Measurements from ENCODE around the gene DGKE.
A peak's percentile ranks its signal among the peaks of the same experiment; 100 is the strongest.

The DGKE gene

DNA sequence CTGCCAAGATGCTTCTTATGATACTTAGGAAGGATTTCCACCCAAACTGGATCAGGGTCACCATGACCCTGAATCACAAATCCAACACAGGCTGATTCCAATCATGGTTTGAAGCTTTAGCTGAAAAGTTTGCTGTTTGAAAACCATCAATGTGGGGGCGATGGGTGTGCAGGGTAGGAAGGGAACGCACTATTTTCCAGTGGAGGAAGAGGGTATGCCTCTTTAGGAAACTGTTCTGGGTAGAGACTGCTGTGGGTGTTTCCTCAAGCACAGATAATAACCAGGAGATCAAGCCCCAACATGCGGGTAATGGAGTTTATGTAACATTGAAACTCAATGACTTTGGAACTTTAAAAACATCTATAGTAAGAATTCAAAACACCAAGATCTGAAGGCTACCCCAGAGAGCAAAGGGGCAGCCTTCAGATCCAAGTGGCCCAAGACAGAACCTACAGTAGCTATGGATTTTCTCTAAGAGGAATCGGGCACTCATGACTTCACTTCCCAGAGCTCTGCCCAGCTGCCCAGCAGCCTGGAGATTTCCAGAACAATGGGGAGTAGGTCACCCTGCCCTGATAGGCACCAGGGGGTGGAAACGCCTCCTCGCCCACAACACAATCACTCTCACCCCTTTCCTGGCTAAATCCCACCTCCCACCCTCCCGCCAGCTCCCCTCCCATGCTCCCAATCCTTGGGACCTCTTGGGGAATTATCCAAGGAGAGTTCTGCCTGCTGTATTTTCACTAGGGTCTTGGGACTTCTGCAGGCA, 57.1 kb downstream of the DGKE start:
- TF ChIP-seq, protein P1, sequence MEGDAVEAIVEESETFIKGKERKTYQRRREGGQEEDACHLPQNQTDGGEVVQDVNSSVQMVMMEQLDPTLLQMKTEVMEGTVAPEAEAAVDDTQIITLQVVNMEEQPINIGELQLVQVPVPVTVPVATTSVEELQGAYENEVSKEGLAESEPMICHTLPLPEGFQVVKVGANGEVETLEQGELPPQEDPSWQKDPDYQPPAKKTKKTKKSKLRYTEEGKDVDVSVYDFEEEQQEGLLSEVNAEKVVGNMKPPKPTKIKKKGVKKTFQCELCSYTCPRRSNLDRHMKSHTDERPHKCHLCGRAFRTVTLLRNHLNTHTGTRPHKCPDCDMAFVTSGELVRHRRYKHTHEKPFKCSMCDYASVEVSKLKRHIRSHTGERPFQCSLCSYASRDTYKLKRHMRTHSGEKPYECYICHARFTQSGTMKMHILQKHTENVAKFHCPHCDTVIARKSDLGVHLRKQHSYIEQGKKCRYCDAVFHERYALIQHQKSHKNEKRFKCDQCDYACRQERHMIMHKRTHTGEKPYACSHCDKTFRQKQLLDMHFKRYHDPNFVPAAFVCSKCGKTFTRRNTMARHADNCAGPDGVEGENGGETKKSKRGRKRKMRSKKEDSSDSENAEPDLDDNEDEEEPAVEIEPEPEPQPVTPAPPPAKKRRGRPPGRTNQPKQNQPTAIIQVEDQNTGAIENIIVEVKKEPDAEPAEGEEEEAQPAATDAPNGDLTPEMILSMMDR (conservative IDR thresholded peaks at IDR 0.05; ENCODE audit: low read depth, low read length): no peak
- H3K4me3 ChIP-seq (ENCODE audit: low read depth, low read length): no peak overlapping the region
- DNase-seq (ENCODE audit: low read depth): no peak

DNA sequence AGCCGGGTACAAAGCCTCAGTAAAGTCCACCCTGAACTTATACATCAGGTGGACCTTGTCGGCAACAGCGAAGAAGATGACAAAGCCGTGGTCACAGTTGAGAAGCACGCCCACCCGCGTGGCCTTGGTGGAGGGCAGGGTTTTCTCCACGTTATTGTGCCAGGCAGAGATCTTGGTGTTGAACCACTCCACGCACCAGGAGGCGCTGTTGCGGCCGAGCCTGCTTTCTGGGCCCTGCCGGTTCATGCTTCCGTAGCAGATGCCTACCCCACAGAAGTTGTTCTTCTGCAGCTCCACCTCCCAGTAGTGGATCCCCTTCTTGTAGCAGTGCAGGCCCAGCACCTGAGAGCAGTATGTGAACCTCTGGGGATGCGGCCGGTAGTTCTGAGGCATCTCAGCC, 57.8 kb downstream of the DGKE start:
- no peak for DNase-seq (ENCODE audit: low read depth)
- TF ChIP-seq, protein P1 (conservative IDR thresholded peaks at IDR 0.05; ENCODE audit: low read depth, low read length): peak; percentile 56

DNA sequence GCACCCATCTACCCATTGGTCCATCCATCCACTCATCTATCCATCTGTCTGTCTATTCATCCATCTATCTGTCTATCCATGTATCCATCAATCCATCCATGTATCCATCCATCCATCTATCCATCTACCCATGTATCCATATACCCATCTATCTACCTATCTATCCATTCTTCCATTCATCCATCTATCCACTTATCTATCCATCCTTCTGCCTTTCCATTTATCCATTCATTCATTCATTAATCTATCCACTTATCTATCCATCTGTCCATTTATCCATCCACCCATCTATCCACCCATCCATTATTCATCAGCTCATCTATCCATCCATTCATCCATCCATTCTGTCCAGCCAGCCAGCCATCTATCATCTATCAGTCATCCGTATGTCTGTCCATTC, 58.4 kb downstream of the DGKE start:
- no peak overlapping the region for H3K4me3 ChIP-seq (ENCODE audit: low read depth, low read length)
- DNase-seq (ENCODE audit: low read depth): no peak
- TF ChIP-seq, protein P1 (conservative IDR thresholded peaks at IDR 0.05; ENCODE audit: low read depth, low read length): no peak

More for the DNA sequence above, 57.8 kb downstream of the DGKE start:
- no peak overlapping the region for H3K4me3 ChIP-seq (ENCODE audit: low read depth, low read length)

DNA sequence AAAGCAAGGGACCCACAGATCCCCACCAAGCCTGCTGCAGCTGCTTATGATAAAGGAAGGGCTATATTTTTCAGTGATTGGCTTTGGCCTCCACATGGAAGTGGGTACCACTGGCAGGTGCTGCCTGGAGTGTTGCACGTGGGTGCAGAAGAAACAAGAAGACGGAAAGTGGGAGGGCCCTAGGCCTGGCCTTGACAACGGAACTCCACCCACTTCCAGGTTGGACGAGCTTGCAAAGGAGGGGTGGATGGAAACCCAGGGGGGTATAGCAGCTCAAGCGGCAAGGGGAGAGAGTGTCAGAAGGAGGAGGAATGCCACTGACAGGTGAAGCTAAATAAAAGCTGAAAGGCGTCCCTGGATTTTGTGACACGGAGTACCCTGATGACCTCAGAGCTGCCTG, 59.6 kb downstream of the DGKE start:
- H3K4me3 ChIP-seq (ENCODE audit: low read depth, low read length): no peak overlapping the region
- no peak for DNase-seq (ENCODE audit: low read depth)
- TF ChIP-seq, protein P1 (conservative IDR thresholded peaks at IDR 0.05; ENCODE audit: low read depth, low read length): no peak

DNA sequence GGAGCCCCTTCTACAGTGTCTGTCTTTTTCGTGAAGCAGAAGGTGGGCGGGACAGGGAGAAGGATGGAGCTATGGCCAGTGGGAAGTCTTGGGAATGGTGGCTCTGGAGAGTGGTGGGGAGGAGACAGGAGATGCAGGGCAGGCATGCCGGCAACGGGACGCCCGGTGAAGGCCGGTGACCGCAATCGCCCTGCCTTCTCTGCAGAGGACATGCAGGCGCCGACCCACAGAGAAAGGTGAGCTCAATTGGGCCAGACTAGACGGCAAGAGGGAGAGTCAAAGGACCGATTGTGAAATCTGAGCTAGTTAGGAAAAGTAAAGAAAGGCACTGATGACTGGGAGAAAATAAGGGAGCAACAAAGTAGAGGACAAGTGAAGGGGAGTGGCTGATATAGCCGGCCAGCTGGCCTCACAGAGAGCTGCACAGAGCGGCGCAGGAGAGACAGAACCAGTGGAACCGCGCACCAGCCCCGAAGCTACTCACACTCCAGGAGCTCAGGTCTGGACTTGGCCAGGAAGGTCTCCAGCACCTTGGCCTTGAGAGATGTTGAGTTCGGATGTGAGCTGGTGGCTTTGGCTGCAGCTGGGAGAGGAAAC, 61.0 kb downstream of the DGKE start:
- TF ChIP-seq, protein P1 (conservative IDR thresholded peaks at IDR 0.05; ENCODE audit: low read depth, low read length): no peak
- H3K4me3 ChIP-seq (ENCODE audit: low read depth, low read length): no peak overlapping the region
- no peak for DNase-seq (ENCODE audit: low read depth)

DNA sequence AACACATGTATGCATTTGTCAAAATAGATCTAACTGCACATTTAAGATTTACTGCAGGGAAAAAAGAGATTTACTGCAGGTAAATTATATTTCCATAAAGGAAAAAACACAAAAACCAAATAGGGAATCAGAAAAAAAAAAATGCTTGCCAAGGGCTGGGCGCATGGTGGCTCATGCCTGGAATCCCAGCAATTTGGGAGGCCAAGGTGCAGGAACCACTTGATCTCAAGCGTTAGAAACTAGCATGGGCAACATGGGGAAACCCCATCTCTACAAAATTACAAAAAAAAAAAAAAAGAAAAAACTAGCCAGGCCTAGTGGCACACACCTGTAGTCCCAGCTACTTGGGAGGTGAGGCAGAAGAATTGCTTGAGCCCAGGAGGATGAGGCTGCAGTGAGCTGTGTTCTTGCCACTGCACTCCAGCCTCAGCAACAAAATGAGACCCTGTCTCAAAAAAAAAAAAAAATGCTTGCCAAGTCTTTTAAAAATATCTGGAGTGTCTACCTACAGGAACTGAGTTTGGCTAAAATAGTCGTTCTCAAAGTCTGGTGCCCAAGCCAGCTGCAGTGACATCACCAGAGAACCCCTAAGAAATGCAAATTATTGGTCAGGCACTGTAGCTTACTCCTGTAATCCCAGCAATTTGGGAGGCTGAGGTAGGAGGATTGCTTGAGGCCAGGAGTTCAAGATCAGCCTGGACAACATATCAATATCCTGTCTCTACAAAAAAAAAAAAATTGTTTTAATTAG, 62.4 kb downstream of the DGKE start:
- no peak for DNase-seq (ENCODE audit: low read depth)
- no peak overlapping the region for H3K4me3 ChIP-seq (ENCODE audit: low read depth, low read length)
- TF ChIP-seq, protein P1 (conservative IDR thresholded peaks at IDR 0.05; ENCODE audit: low read depth, low read length): no peak
